Fibroblast of villous mesenchyme (primary cell): Measurements from ENCODE around the gene GGT6. TPM values are rescaled to one million over a fixed set of nuclear protein-coding genes. Genes with fewer than 3 reads are reported as not detected.
A peak's percentile ranks its signal among the peaks of the same experiment; 100 is the strongest.
"Not testable (repeated sequence)": the region's sequence is repeated elsewhere in the genome, so short reads cannot be mapped to it uniquely, and the experiment has no call there.

ENCODE experiments used
- DNase-seq: peaks from one replicate; pipeline ENCODE4 v3.0.0-alpha.2; 2010; ENCODE audit warnings: low read depth
- H3K4me3 ChIP-seq: 2 replicates; pipeline ENCODE4 v1.5.1; 2011; ENCODE audit warnings: low read depth, mild to moderate bottlenecking, low read length
- total RNA-seq: library from RNA; depleted of rRNA; stranded (reverse); fragments of >200 nt; gene quantifications from 2 replicates; pipeline ENCODE4 v1.2.3, GENCODE V29; 2012
- TF ChIP-seq, protein P1 (sequence below): IDR thresholded peaks from 2 replicates; pipeline ENCODE4 v1.5.1; 2012; ENCODE audit warnings: low read depth, mild to moderate bottlenecking, low read length; ENCODE audit not compliant: insufficient read depth

The GGT6 gene
- total RNA-seq, 1 donor, result not detected

- no peak for DNase-seq
- no peak overlapping the region for H3K4me3 ChIP-seq
- TF ChIP-seq, protein P1, sequence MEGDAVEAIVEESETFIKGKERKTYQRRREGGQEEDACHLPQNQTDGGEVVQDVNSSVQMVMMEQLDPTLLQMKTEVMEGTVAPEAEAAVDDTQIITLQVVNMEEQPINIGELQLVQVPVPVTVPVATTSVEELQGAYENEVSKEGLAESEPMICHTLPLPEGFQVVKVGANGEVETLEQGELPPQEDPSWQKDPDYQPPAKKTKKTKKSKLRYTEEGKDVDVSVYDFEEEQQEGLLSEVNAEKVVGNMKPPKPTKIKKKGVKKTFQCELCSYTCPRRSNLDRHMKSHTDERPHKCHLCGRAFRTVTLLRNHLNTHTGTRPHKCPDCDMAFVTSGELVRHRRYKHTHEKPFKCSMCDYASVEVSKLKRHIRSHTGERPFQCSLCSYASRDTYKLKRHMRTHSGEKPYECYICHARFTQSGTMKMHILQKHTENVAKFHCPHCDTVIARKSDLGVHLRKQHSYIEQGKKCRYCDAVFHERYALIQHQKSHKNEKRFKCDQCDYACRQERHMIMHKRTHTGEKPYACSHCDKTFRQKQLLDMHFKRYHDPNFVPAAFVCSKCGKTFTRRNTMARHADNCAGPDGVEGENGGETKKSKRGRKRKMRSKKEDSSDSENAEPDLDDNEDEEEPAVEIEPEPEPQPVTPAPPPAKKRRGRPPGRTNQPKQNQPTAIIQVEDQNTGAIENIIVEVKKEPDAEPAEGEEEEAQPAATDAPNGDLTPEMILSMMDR, result no peak
Observed at GRCh38 chr17:4592240-4593005, 32.0 kb upstream of the GGT6 start.

- no peak overlapping the region for H3K4me3 ChIP-seq
- DNase-seq, result peak; percentile 7
- TF ChIP-seq, protein P1, result no peak
Observed at GRCh38 chr17:4591529-4591928, 31.2 kb upstream of the GGT6 start.

DNA sequence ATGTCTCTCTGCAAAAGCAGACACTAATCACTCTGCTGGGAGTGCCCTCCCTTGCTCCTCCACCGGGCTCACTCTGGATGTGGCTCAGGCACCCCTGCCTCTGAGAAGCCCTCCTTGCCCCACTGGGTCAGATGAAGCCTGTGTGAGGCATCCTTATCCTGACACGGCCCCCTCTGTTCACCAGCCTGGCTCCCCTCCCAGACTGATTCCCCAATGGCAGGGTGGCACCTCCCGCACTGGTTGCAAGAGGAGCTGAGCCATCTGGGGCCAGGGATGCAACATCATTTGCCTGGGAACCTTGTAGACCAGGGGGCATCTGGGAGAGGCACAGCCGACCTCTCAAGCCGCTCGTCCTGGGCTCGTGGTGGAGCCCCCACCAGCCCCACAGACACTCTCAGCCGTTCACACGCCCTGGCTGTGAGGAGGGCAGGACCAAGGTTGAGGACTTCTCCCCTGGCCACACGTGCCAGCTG, 30.6 kb upstream of the GGT6 start:
- H3K4me3 ChIP-seq, result no peak overlapping the region
- TF ChIP-seq, protein P1, result no peak
- no peak for DNase-seq

DNA sequence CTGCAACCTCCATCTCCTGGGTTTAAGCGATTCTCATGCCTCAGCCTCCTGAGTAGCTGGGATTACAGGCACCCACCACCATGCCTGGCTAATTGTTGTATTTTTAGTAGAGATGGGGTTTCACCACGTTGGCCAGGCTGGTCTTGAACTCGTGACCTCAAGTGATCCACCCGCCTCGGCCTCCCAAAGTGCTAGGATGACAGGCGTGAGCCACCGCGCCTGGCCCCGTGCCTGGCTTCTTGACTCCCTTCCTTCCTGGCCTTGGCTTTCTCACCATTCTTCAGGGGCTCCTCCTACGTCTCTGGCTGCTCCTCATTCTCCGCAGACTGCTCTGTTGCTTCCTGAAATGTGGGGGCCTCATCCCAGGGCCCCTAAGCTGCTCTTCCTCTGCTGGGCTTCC, 29.7 kb upstream of the GGT6 start:
- not testable (repeated sequence) for DNase-seq, H3K4me3 ChIP-seq

DNA sequence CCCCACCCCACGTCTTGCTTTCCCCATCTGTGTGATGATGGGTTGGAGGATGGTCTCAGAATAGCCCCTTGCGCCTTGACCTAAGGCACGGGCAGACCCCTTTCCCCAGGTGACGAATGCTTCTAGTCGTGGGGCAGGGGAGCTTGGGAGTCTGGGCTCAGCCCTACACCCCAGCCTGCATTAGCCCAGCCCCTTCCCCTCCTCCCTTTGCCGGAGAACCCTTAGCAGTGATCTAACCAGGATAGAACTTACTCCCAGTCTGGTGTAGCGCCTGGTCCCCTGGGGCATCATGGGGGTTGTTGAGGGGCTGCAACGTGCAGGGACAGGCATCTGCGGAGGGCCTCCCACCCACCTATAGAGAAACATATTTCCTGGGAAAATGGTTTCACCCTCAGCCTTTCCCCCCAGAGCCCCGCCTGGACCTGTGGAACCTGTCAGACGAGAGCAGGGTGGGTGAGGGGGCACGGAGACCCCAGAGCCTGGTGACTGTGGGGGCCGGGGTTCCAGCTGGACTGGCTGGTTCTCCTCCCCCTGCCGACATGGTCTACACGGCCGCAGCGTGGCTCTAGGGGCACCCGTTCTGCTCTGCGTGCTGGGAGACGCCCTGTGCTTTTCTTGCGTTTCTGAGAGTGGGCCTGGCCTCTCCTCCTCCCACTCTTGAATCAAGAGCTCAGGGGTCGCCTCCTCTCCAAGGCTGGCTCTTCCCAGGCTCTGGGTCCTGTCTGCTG, 28.7 kb upstream of the GGT6 start:
- TF ChIP-seq, protein P1, result no peak
- DNase-seq, result no peak
- no peak overlapping the region for H3K4me3 ChIP-seq

GRCh38 chr17:4588391-4588790, 28.0 kb upstream of the GGT6 start:
- no peak for DNase-seq
- TF ChIP-seq, protein P1, result no peak
- no peak overlapping the region for H3K4me3 ChIP-seq

GRCh38 chr17:4587803-4588202, 27.4 kb upstream of the GGT6 start:
- no peak overlapping the region for H3K4me3 ChIP-seq
- peak; percentile 56 for DNase-seq
- TF ChIP-seq, protein P1, result no peak
